GM23338 (cell line): Measurements from ENCODE around the gene GAREM2. TPM values are rescaled to one million over a fixed set of nuclear protein-coding genes. Genes with fewer than 3 reads are reported as not detected.

Experiments
- ATAC-seq: fragments of 200-7000 bp; cut with Tn5 transposase; 3 replicates; pipeline ENCODE4 v1.9.1; 2020
- DNase-seq: peaks from one replicate; pipeline ENCODE4 v3.0.0-alpha.2; 2015; ENCODE audit warnings: low spot score
- H2AFZ ChIP-seq: fragments of 200-600 bp; sonication (generic); 2 replicates; pipeline ENCODE4 v1.8.0; 2016; ENCODE audit warnings: antibody characterized with exemption, mild to moderate bottlenecking, moderate library complexity
- H3F3A ChIP-seq: fragments of 200-600 bp; sonication (generic); replicated peaks from 2 replicates; pipeline ENCODE4 v1.8.0; 2017; ENCODE audit warnings: antibody characterized with exemption, mixed run types, low read depth
- H3K27ac ChIP-seq: fragments of 200-600 bp; sonication (generic); 2 replicates; pipeline ENCODE4 v1.6.1; 2016; ENCODE audit warnings: low read depth
- H3K27me3 ChIP-seq: fragments of 200-600 bp; sonication (generic); 2 replicates; pipeline ENCODE4 v1.8.0; 2016; ENCODE audit warnings: mild to moderate bottlenecking, mixed run types, moderate library complexity; ENCODE audit not compliant: insufficient read depth
- H3K36me3 ChIP-seq: fragments of 200-600 bp; sonication (generic); 2 replicates; pipeline ENCODE4 v1.8.0; 2016; ENCODE audit warnings: mild to moderate bottlenecking; ENCODE audit not compliant: insufficient read depth
- H3K4me1 ChIP-seq: fragments of 200-600 bp; sonication (generic); 2 replicates; pipeline ENCODE4 v1.8.0; 2016; ENCODE audit warnings: mild to moderate bottlenecking, moderate library complexity; ENCODE audit not compliant: insufficient read depth
- H3K4me2 ChIP-seq: fragments of 200-600 bp; sonication (generic); 2 replicates; pipeline ENCODE4 v1.7.1; 2017; ENCODE audit warnings: mixed run types
- H3K4me3 ChIP-seq: fragments of 200-600 bp; sonication (generic); 2 replicates; pipeline ENCODE4 v1.6.1; 2016; ENCODE audit warnings: mixed run types
- H3K79me2 ChIP-seq: fragments of 200-600 bp; sonication (generic); replicated peaks from 2 replicates; pipeline ENCODE4 v1.8.0; 2017; ENCODE audit warnings: mild to moderate bottlenecking; ENCODE audit not compliant: insufficient read depth
- H3K9me2 ChIP-seq: fragments of 200-600 bp; sonication (generic); 2 replicates; pipeline ENCODE4 v1.8.0; 2017; ENCODE audit not compliant: insufficient read depth
- H4K20me1 ChIP-seq: fragments of 200-600 bp; sonication (generic); replicated peaks from 2 replicates; pipeline ENCODE4 v1.8.0; 2017; ENCODE audit warnings: mild to moderate bottlenecking; ENCODE audit not compliant: insufficient read depth
- H3K27ac Mint-ChIP-seq: 2 replicates; pipeline ENCODE4 v1.8.0; 2020; ENCODE audit warnings: inconsistent platforms, mild to moderate bottlenecking, moderate library complexity, mixed read lengths
- H3K27me3 Mint-ChIP-seq: 3 replicates; pipeline ENCODE4 v1.8.0; 2022; ENCODE audit warnings: low read depth, mild to moderate bottlenecking, moderate library complexity, mixed read lengths, inconsistent platforms; ENCODE audit not compliant: insufficient read depth, poor library complexity
- H3K36me3 Mint-ChIP-seq: 3 replicates; pipeline ENCODE4 v1.8.0; 2021; ENCODE audit warnings: low read depth, mild to moderate bottlenecking, inconsistent platforms, moderate library complexity, mixed read lengths
- H3K4me1 Mint-ChIP-seq: 3 replicates; pipeline ENCODE4 v1.8.0; 2020; ENCODE audit warnings: mild to moderate bottlenecking, inconsistent platforms, mixed read lengths
- H3K4me3 Mint-ChIP-seq: 3 replicates; pipeline ENCODE4 v1.8.0; 2021; ENCODE audit warnings: moderate library complexity, mild to moderate bottlenecking, inconsistent platforms, mixed read lengths
- H3K9me3 Mint-ChIP-seq: 3 replicates; pipeline ENCODE4 v1.8.0; 2020; ENCODE audit warnings: moderate library complexity, mild to moderate bottlenecking, inconsistent platforms, mixed read lengths
- EZH2 ChIP-seq: fragments of 200-600 bp; sonication (generic); IDR thresholded peaks from one replicate; pipeline ENCODE4 v1.8.0; 2017; ENCODE audit warnings: antibody characterized with exemption, mild to moderate bottlenecking, low read depth; ENCODE audit not compliant: unreplicated experiment
- JUNB ChIP-seq: IDR thresholded peaks from one replicate; pipeline ENCODE4 v1.6.1; 2016; ENCODE audit warnings: antibody characterized with exemption; ENCODE audit not compliant: unreplicated experiment
- REST ChIP-seq: IDR thresholded peaks from one replicate; pipeline ENCODE4 v1.6.1; 2018; ENCODE audit warnings: antibody characterized with exemption; ENCODE audit not compliant: unreplicated experiment
- STAT1 ChIP-seq: IDR thresholded peaks from one replicate; pipeline ENCODE4 v1.6.1; 2016; ENCODE audit warnings: antibody characterized with exemption; ENCODE audit not compliant: unreplicated experiment
- ZNF114 ChIP-seq: fragments of 250-450 bp; sonication (Bioruptor Pico); IDR thresholded peaks from 2 replicates; pipeline ENCODE4 v1.5.0; 2020; ENCODE audit warnings: mild to moderate bottlenecking, moderate library complexity
- ZNF462 ChIP-seq: fragments of 250-450 bp; sonication (Bioruptor Pico); IDR thresholded peaks from 2 replicates; pipeline ENCODE4 v1.5.0; 2020; ENCODE audit warnings: mild to moderate bottlenecking, moderate library complexity
- polyA plus RNA-seq: library from polyadenylated mRNA; unstranded; fragments of >200 nt; fragmentation: Nextera tagmentation; extraction: Ambion mirVana; gene quantifications from 2 replicates; pipeline ENCODE4 v1.2.1, GENCODE V29; 2016
- total RNA-seq: library from RNA; depleted of rRNA; stranded (reverse); fragments of >200 nt; shearing (Covaris generic); gene quantifications from 2 replicates; pipeline ENCODE4 v1.2.3, GENCODE V29; 2014

The GAREM2 gene
- total and polyA plus RNA-seq, 2 experiments from 2014 or later: 3.8 to 23.8 TPM

- H3K9me3 Mint-ChIP-seq: peaks cover 5% of the 10 kb centered on the region; the same call in 2 of the 3 replicates
- Histone ChIP-seq H3K27ac (no peak overlapping the region), H2AFZ (no peak overlapping the region), H3K4me1 (peaks cover 23% of the 10 kb centered on the region), H3F3A (0 out of 2 replicates have a peak, but pooled peaks cover 5% of the 10 kb centered on the region), H3K27me3 (no peaks in the 10 kb centered on the region), H3K9me2 (no peaks in the 10 kb centered on the region), H3K4me3 (peak overlapping the region; percentile 92), H3K36me3 (peaks cover 4% of the 10 kb centered on the region; the same call in 1 of the 2 replicates), H3K4me2 (peak overlapping the region; percentile 91), H3K79me2 (peaks cover 12% of the 10 kb centered on the region; the same call in 1 of the 2 replicates), H4K20me1 (peaks cover 10% of the 10 kb centered on the region)
- H3K27me3 Mint-ChIP-seq: peaks cover 25% of the 10 kb centered on the region
- peaks cover 19% of the 10 kb centered on the region for H3K4me1 Mint-ChIP-seq
- H3K4me3 Mint-ChIP-seq: peak overlapping the region; percentile 79
- no peak overlapping the region for H3K27ac Mint-ChIP-seq
- peaks cover 13% of the 10 kb centered on the region; the same call in 2 of the 3 replicates for H3K36me3 Mint-ChIP-seq
- peak; percentile 47 for TF ChIP-seq REST
- TF ChIP-seq STAT1: no peak
- no peak for TF ChIP-seq JUNB
- ATAC-seq (no peak), DNase-seq (no peak)
These were observed 2.0 kb downstream of the GAREM2 start for GRCh38 chr2:26174691-26175465.

- peaks cover 4% of the 10 kb centered on the region; the same call in 1 of the 2 replicates for H3K36me3 ChIP-seq
- H3K4me3 Mint-ChIP-seq: no peak overlapping the region; the same call in 2 of the 3 replicates
- no peaks in the 10 kb centered on the region for H3K27me3 ChIP-seq
- no peak overlapping the region; the same call in 1 of the 2 replicates for H3K4me2 ChIP-seq
- H3K27ac ChIP-seq: no peak overlapping the region
- H3K9me2 ChIP-seq: no peaks in the 10 kb centered on the region
- no peak overlapping the region for H3K27ac Mint-ChIP-seq
- peaks cover 10% of the 10 kb centered on the region for H4K20me1 ChIP-seq
- no peak overlapping the region for H3K4me3 ChIP-seq
- peaks cover 25% of the 10 kb centered on the region for H3K27me3 Mint-ChIP-seq
- H3K9me3 Mint-ChIP-seq: peaks cover 5% of the 10 kb centered on the region; the same call in 2 of the 3 replicates
- peaks cover 13% of the 10 kb centered on the region; the same call in 2 of the 3 replicates for H3K36me3 Mint-ChIP-seq
- H2AFZ ChIP-seq: no peak overlapping the region
- ATAC-seq (no peak), DNase-seq (no peak)
- H3K4me1 ChIP-seq: peaks cover 27% of the 10 kb centered on the region
- peaks cover 25% of the 10 kb centered on the region for H3K4me1 Mint-ChIP-seq
- peaks cover 12% of the 10 kb centered on the region; the same call in 1 of the 2 replicates for H3K79me2 ChIP-seq
- H3F3A ChIP-seq: 0 out of 2 replicates have a peak, but pooled peaks cover 4% of the 10 kb centered on the region
- TF ChIP-seq STAT1: no peak
- no peak for TF ChIP-seq EZH2
- TF ChIP-seq ZNF462 (CRISPR knock-in tag): no peak
- TF ChIP-seq ZNF114: no peak
These were observed 2.8 kb downstream of the GAREM2 start for GRCh38 chr2:26175466-26176278.
